ENCODE measurements around the gene C17orf114.

The C17orf114 gene

DNA sequence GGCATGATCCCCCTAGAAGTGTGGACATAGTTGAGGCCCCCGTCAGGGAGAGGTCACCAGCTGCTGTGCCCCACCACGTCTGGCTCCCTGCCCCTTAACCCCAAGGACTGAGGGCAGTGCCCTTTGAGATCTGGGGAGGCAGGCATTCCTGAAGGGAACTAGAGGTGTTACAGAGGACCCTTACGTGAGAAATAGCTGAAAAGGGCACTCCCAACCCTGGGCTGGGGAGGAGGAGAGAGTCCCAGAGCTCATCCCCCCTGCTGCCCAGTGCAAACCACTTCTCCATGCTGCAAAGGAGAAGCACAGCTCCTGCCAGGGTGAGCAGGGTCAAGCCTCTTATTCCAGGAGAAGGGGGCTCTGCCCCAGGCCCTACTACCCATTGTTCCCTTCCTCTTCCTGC lies 20.7 kb upstream of the C17orf114 start:
- H3K4me1 Mint-ChIP-seq: no peaks in the 10 kb centered on the region
- H3K36me3 Mint-ChIP-seq (ENCODE audit: low read depth): peaks cover 5% of the 10 kb centered on the region
- DNase-seq (ENCODE audit: low read depth, low spot score): no peak
- H3K4me3 Mint-ChIP-seq: no peak overlapping the region
- TF ChIP-seq, protein P1, sequence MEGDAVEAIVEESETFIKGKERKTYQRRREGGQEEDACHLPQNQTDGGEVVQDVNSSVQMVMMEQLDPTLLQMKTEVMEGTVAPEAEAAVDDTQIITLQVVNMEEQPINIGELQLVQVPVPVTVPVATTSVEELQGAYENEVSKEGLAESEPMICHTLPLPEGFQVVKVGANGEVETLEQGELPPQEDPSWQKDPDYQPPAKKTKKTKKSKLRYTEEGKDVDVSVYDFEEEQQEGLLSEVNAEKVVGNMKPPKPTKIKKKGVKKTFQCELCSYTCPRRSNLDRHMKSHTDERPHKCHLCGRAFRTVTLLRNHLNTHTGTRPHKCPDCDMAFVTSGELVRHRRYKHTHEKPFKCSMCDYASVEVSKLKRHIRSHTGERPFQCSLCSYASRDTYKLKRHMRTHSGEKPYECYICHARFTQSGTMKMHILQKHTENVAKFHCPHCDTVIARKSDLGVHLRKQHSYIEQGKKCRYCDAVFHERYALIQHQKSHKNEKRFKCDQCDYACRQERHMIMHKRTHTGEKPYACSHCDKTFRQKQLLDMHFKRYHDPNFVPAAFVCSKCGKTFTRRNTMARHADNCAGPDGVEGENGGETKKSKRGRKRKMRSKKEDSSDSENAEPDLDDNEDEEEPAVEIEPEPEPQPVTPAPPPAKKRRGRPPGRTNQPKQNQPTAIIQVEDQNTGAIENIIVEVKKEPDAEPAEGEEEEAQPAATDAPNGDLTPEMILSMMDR (conservative IDR thresholded peaks at IDR 0.05): no peak
- H3K27ac Mint-ChIP-seq (ENCODE audit: unreplicated experiment): no peak overlapping the region
- no peaks in the 10 kb centered on the region for H3K27me3 Mint-ChIP-seq (ENCODE audit: low read depth)
- H3K9me3 Mint-ChIP-seq: no peaks in the 10 kb centered on the region

DNA sequence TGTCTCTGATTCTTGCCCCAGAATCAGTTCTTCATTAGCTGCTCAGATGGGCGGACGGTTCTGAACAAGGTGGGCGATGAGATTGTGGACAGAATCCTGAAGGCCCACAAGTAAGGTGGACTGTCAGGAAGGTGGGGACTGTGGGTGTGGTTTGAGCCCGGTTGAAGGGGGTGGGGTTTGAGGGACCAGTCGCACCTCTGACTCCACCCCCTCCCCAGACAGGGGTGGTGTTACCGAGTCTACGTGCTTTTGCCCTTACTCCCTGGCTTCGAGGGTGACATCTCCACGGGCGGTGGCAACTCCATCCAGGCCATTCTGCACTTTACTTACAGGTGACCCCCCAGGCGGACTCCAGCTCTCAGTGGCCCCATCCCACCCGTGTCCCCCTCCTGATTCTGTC lies 16.1 kb upstream of the C17orf114 start:
- no peak for DNase-seq (ENCODE audit: low read depth, low spot score)

DNA sequence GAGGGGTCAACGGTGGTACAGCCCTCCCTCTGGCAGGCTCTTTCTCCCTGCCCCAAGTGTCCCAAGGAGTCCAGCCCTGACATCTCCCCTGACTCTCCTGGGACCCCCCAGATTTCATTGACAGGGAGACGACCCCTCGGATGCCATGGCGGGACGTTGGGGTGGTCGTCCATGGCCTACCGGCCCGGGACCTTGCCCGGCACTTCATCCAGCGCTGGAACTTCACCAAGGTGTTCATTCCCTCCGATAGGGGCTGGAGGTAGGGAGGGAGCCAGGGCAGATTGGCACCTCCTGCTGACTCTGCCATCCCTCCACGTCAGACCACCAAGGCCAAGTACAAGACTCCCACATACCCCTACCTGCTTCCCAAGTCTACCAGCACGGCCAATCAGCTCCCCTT lies 14.7 kb upstream of the C17orf114 start:
- Mint-ChIP-seq H3K36me3 (ENCODE audit: low read depth) (peaks cover 10% of the 10 kb centered on the region), H3K27me3 (ENCODE audit: low read depth) (no peaks in the 10 kb centered on the region), H3K4me3 (no peak overlapping the region), H3K4me1 (no peaks in the 10 kb centered on the region), H3K9me3 (no peaks in the 10 kb centered on the region), H3K27ac (ENCODE audit: unreplicated experiment) (no peak overlapping the region)
- TF ChIP-seq, protein P1 (conservative IDR thresholded peaks at IDR 0.05): no peak
- DNase-seq (ENCODE audit: low read depth, low spot score): no peak

More for the DNA sequence above, 16.1 kb upstream of the C17orf114 start:
- Mint-ChIP-seq H3K4me1 (no peaks in the 10 kb centered on the region), H3K9me3 (no peaks in the 10 kb centered on the region), H3K27ac (ENCODE audit: unreplicated experiment) (no peak overlapping the region), H3K4me3 (no peak overlapping the region), H3K36me3 (ENCODE audit: low read depth) (peaks cover 10% of the 10 kb centered on the region), H3K27me3 (ENCODE audit: low read depth) (no peaks in the 10 kb centered on the region)
- TF ChIP-seq, protein P1 (conservative IDR thresholded peaks at IDR 0.05): no peak

DNA sequence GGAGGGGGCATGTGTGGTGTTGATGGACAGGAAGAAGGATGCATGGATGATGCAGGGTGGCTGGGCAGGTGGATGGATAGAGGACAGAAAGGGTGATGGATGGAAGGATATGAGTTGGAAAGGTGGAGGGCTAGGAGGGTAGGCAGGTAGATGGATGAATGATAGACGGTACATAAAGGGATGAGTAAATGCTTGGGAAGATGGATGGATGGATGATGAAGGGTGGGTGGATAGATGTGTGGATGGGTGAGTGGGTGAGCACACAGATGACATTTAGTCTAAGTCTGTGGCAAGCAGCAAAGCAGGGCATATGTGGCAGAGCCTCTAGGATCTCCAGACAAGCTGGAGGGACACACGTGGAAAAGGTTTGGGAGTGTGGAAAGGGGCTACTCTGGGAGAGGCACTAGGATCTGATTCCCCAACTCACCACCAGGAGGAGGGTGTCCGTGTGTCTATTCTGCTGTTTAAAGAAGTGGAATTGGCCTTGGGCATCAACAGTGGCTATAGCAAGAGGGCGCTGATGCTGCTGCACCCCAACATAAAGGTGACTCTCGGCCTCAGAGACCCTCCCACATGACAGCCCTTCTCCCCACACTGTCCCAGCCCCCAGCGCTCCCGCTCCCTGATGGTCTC lies 13.0 kb upstream of the C17orf114 start:
- no peak for DNase-seq (ENCODE audit: low read depth, low spot score)
- Mint-ChIP-seq H3K27me3 (ENCODE audit: low read depth) (no peaks in the 10 kb centered on the region), H3K4me3 (no peak overlapping the region), H3K4me1 (peaks cover 6% of the 10 kb centered on the region), H3K36me3 (ENCODE audit: low read depth) (peaks cover 15% of the 10 kb centered on the region), H3K9me3 (no peaks in the 10 kb centered on the region), H3K27ac (ENCODE audit: unreplicated experiment) (no peak overlapping the region)
- TF ChIP-seq, protein P1 (conservative IDR thresholded peaks at IDR 0.05): peak; percentile 48

DNA sequence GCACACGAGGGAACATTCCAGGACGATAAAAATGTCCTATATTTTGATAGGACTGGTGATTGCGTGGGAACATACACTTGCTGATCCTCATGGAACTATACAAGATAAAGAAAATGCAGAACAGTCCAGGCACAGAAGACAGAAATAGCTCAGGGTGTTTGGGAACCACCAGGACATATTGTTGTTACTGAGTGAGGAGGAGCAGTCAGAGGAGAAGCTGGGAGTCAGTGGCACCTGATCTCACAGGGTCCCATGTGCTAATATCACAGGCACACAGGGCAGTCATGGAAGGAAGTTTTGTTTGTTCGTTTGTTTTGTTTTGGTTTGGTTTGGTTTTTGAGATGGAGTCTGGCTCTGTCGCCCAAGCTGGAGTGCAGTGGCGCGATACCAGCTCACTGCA lies 10.6 kb upstream of the C17orf114 start:
- H3K36me3 Mint-ChIP-seq (ENCODE audit: low read depth): peaks cover 14% of the 10 kb centered on the region
- no peaks in the 10 kb centered on the region for H3K27me3 Mint-ChIP-seq (ENCODE audit: low read depth)
- no peaks in the 10 kb centered on the region for H3K9me3 Mint-ChIP-seq
- no peak for DNase-seq (ENCODE audit: low read depth, low spot score)
- TF ChIP-seq, protein P1 (conservative IDR thresholded peaks at IDR 0.05): no peak
- H3K4me3 Mint-ChIP-seq: no peak overlapping the region
- H3K27ac Mint-ChIP-seq (ENCODE audit: unreplicated experiment): no peak overlapping the region
- peaks cover 21% of the 10 kb centered on the region for H3K4me1 Mint-ChIP-seq
